A673 (cell line): ENCODE results near the gene MAN1B1. TPM values are rescaled to one million over a fixed set of nuclear protein-coding genes. Genes with fewer than 3 reads are reported as not detected.
A peak's percentile ranks its signal among the peaks of the same experiment; 100 is the strongest.

Experiments used
- BruUV-seq: library from RNA; stranded (reverse); fragments of 400-500 nt; replicated peaks from 2 replicates; lab custom pipeline; 2021; lab: Mats Ljungman, UMichigan
- CTCF ChIA-PET: fragments of 300-600 bp; sonication (Branson Sonifier 250); formaldehyde crosslinking; loops from one replicate; lab custom pipeline; 2022; ENCODE audit warnings: antibody characterized with exemption; lab: Charles Lee
- POLR2A ChIA-PET: fragments of 300-600 bp; sonication (Branson Sonifier 250); formaldehyde crosslinking; loops from one replicate; lab custom pipeline; 2022; ENCODE audit warnings: antibody characterized with exemption; ENCODE audit not compliant: low non-redundant PET; lab: Charles Lee
- DNase-seq: peaks from one replicate; pipeline ENCODE4 v3.0.0-alpha.2; 2015; ENCODE audit warnings: low spot score
- H3K27ac ChIP-seq: fragments of 200-600 bp; sonication (generic); 2 replicates; pipeline ENCODE4 v1.5.1; 2016; ENCODE audit warnings: mixed run types, low read depth, mild to moderate bottlenecking, mixed read lengths, antibody characterized with exemption, low read length; ENCODE audit not compliant: poor library complexity, severe bottlenecking
- H3K27me3 ChIP-seq: fragments of 200-600 bp; sonication (generic); replicated peaks from 2 replicates; pipeline ENCODE4 v1.6.1; 2017; ENCODE audit warnings: mixed run types, low read depth, mild to moderate bottlenecking, mixed read lengths, antibody characterized with exemption, low read length; ENCODE audit not compliant: insufficient read depth, poor library complexity
- H3K36me3 ChIP-seq: fragments of 200-600 bp; sonication (generic); 2 replicates; pipeline ENCODE4 v1.6.1; 2016; ENCODE audit warnings: mixed run types, mild to moderate bottlenecking, mixed read lengths, antibody characterized with exemption, low read length; ENCODE audit not compliant: insufficient read depth, poor library complexity, severe bottlenecking
- H3K4me1 ChIP-seq: fragments of 200-600 bp; sonication (generic); 2 replicates; pipeline ENCODE4 v1.6.1; 2017; ENCODE audit warnings: mixed run types, mild to moderate bottlenecking, mixed read lengths, antibody characterized with exemption, low read length; ENCODE audit not compliant: insufficient read depth, poor library complexity, severe bottlenecking
- H3K4me3 ChIP-seq: fragments of 200-600 bp; sonication (generic); 2 replicates; pipeline ENCODE4 v1.5.1; 2016; ENCODE audit warnings: low read depth, mixed run types, mild to moderate bottlenecking, mixed read lengths, low read length; ENCODE audit not compliant: poor library complexity, severe bottlenecking
- H3K9me3 ChIP-seq: fragments of 200-600 bp; sonication (generic); 2 replicates; pipeline ENCODE4 v1.6.1; 2016; ENCODE audit warnings: mixed run types, low read depth, mild to moderate bottlenecking, mixed read lengths, antibody characterized with exemption, low read length; ENCODE audit not compliant: poor library complexity, severe bottlenecking
- EZH2 ChIP-seq: fragments of 200-600 bp; sonication (generic); IDR thresholded peaks from 2 replicates; pipeline ENCODE4 v1.6.1; 2017; ENCODE audit warnings: borderline replicate concordance, low read depth, mild to moderate bottlenecking, mixed read lengths, antibody characterized with exemption, low read length; ENCODE audit not compliant: poor library complexity, severe bottlenecking
- intact Hi-C: fragments of 100-400 bp; cut with micrococcal nuclease; formaldehyde crosslinking; loops from one replicate; pipeline ENCODE4 v1.10.0; 2022; ENCODE audit not compliant: unreplicated experiment
- total RNA-seq: library from RNA; stranded (reverse); gene quantifications from 2 replicates; pipeline ENCODE4 v1.2.3, GENCODE V29; 2021
- TF ChIP-seq, protein P1 (sequence below): fragments of 300-800, 200-600 bp; sonication (generic); conservative IDR thresholded peaks from 2 replicates; pipeline ENCODE4 v1.5.1; 2017; ENCODE audit warnings: low read depth, mild to moderate bottlenecking, antibody characterized with exemption, low read length, moderate library complexity, mixed read lengths

MAN1B1 gene
- total RNA-seq, 1 experiment from 2014 or later: 48.6 TPM

DNA sequence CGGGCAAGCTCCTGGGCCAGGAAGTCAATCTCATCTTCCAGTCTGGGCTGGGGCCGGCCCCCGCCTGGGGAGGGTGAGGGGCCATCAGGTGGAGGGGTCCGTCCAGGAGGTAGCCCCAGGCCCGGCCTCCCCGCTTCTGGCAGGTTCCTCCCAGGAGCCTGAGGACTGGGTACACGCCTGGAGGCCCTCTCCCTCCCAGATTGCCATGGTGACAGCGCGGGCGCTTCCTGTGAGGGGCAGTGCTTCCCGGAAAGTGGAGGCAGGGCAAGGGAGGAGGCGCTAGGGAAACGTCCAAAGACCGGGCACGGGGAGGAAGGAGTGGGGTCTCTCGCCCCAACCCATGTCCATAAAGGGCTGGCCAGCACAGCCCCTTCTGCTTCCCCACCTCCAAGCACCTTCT lies 45.7 kb upstream of the MAN1B1 start:
- POLR2A ChIA-PET: no interaction called here
- intact Hi-C loops: no loop called here

DNA sequence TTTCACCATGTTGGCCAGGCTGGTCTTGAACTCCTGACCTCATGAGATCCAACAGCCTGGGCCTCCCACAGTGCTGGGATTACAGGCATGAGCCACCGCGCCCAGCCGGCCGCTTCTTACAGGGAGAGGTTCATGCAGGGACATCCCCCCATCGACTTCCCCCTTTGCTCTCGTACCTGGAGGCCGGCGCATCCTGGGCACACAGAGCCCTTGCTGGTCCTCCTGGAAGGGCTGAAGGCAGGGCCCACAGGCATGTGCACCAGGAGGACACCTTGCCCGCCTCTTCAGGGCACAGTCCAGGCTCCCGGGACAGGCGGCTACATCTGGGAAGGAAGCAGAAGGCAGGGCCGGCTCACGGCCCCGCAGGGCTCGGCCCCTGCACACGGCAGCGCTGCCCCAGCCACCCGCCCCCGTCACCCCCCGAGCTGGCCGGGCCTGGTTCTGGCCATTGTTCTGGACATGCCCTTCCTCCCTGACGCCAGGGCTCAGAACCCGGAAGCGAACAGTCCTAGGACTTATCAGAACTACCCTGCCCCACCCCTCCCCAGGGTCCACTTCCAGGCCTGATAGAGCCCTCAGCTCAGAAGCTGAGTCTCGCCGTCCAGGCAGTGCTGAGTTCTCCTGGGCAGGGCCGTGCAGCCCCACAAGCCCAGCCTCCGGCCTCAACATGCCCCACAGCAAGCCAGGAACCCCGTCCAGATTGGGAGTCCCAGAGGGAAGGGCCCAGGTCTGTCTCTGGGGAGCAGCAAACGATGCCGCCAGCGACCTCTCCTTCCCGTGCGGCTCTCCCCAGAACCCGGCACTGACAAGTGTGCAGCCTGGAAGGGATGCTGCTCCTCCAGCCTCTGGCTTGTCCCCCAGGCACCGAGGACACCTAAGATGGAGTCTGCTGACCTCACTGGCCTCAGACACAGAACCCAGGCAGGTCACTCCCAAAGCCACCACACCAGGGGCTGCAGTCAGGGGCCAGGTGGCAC lies 43.7 kb upstream of the MAN1B1 start:
- Histone ChIP-seq H3K36me3 (peaks cover 19% of the 10 kb centered on the region), H3K27ac (no peak overlapping the region), H3K9me3 (no peaks in the 10 kb centered on the region), H3K27me3 (no peaks in the 10 kb centered on the region), H3K4me1 (peaks cover 28% of the 10 kb centered on the region), H3K4me3 (no peak overlapping the region)
- no TSS peak for BruUV-seq
- ChIA-PET POLR2A (no interaction called here), CTCF (interaction anchor here (0.6 kb wide), 1 partner anchor 15 kb away, joined by 5 read pairs; no protein-coding TSS in a partner anchor)
- DNase-seq: no peak
- intact Hi-C loops: no loop called here
- TF ChIP-seq, protein P1, sequence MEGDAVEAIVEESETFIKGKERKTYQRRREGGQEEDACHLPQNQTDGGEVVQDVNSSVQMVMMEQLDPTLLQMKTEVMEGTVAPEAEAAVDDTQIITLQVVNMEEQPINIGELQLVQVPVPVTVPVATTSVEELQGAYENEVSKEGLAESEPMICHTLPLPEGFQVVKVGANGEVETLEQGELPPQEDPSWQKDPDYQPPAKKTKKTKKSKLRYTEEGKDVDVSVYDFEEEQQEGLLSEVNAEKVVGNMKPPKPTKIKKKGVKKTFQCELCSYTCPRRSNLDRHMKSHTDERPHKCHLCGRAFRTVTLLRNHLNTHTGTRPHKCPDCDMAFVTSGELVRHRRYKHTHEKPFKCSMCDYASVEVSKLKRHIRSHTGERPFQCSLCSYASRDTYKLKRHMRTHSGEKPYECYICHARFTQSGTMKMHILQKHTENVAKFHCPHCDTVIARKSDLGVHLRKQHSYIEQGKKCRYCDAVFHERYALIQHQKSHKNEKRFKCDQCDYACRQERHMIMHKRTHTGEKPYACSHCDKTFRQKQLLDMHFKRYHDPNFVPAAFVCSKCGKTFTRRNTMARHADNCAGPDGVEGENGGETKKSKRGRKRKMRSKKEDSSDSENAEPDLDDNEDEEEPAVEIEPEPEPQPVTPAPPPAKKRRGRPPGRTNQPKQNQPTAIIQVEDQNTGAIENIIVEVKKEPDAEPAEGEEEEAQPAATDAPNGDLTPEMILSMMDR: no peak
- no peak for TF ChIP-seq EZH2

More for the DNA sequence above, 45.7 kb upstream of the MAN1B1 start:
- DNase-seq: peak; percentile 75
- CTCF ChIA-PET: no interaction called here
- no TSS peak for BruUV-seq
- peak overlapping the region; percentile 64 for H3K27ac ChIP-seq
- no peaks in the 10 kb centered on the region for H3K27me3 ChIP-seq
- peaks cover 28% of the 10 kb centered on the region for H3K4me1 ChIP-seq
- peaks cover 19% of the 10 kb centered on the region for H3K36me3 ChIP-seq
- TF ChIP-seq EZH2: no peak
- TF ChIP-seq, protein P1: no peak
- no peaks in the 10 kb centered on the region for H3K9me3 ChIP-seq
- peak overlapping the region; percentile 9 for H3K4me3 ChIP-seq

DNA sequence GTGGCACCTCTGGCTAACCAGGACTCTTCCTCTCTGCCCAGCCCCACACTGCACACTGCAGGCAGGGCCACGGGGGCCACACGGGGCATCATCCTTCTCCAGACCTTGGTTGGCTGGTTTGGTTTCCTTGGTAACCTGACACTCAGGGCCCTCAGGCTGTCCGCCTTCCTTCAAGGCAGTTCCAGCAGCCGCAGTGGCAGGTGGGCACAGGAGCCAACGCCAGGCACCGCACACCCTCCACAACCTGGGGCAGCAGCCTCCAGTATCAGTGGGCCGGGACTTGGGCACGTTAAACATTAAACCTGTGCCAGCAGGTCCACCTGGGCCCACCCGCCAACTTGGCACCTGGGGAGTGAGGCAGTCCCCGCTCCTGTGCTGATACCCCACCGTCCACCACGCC lies 42.7 kb upstream of the MAN1B1 start:
- Histone ChIP-seq H3K4me3 (no peak overlapping the region), H3K27me3 (no peaks in the 10 kb centered on the region), H3K4me1 (peaks cover 31% of the 10 kb centered on the region), H3K27ac (no peak overlapping the region), H3K36me3 (peaks cover 18% of the 10 kb centered on the region), H3K9me3 (no peaks in the 10 kb centered on the region)
- TSS peak; percentile 53 for BruUV-seq
- intact Hi-C loops: no loop called here
- ChIA-PET CTCF (interaction anchor here (1.2 kb wide), 1 partner anchor 8 kb away, joined by 3 read pairs; no protein-coding TSS in a partner anchor), POLR2A (no interaction called here)
- no peak for DNase-seq
- TF ChIP-seq, protein P1: no peak
- no peak for TF ChIP-seq EZH2
